Transverse colon (tissue), 4 donors: ENCODE data around the gene CHD2. TPM values are rescaled to one million over a fixed set of nuclear protein-coding genes. Genes with fewer than 3 reads are reported as not detected.
"Not testable (repeated sequence)": the region's sequence is repeated elsewhere in the genome, so short reads cannot be mapped to it uniquely, and the experiment has no call there.

ENCODE experiments used
- DNase-seq: peaks from one replicate; pipeline ENCODE4 v3.0.0-alpha.2; 2019
- H3K27ac ChIP-seq, 4 donors: fragments of 200-600 bp; sonication (generic); 2 replicates each; pipeline ENCODE4 v1.5.1; 2016 to 2018; ENCODE audit warnings: inconsistent platforms in 4 of 4
- H3K27me3 ChIP-seq: fragments of 200-600 bp; sonication (generic); 2 replicates; pipeline ENCODE4 v1.5.1; 2017; ENCODE audit warnings: inconsistent platforms
- H3K36me3 ChIP-seq, 4 donors: fragments of 200-600 bp; sonication (generic); 2 replicates each; pipeline ENCODE4 v1.5.1; 2017 to 2019; ENCODE audit warnings: inconsistent platforms in 4 of 4
- H3K4me1 ChIP-seq, 4 donors: fragments of 200-600 bp; sonication (generic); 2 replicates each; pipeline ENCODE4 v1.5.1; 2017 to 2020; ENCODE audit warnings: inconsistent platforms in 4 of 4
- H3K4me3 ChIP-seq, 4 donors: fragments of 200-600 bp; sonication (generic); 1 replicate in 1 of 4; 2 replicates in 3 of 4; pipeline versions ENCODE4 v1.5.1 to v1.6.1; 2017 to 2019; ENCODE audit warnings: inconsistent platforms in 4 of 4
- H3K9me3 ChIP-seq, 2 donors: fragments of 200-600 bp; sonication (generic); 2 replicates each; pipeline ENCODE4 v1.5.1; 2017 to 2019; ENCODE audit warnings: inconsistent platforms in 2 of 2
- CTCF ChIP-seq, 5 experiments: fragments of 200-600 bp in 3 of 5; fragments of 450-650 bp in 2 of 5; sonication (generic) in 3 of 5; IDR thresholded peaks; 1 replicate in 2 of 5; 2 replicates in 3 of 5; pipeline ENCODE4 v1.5.1; 2016 to 2017; ENCODE audit warnings: antibody characterized with exemption in 5 of 5, inconsistent platforms in 3 of 5, mild to moderate bottlenecking in 2 of 5, moderate library complexity in 1 of 5
- EP300 ChIP-seq: sonication (generic); formaldehyde crosslinking; IDR thresholded peaks from one replicate; pipeline ENCODE4 v1.6.1; 2017; ENCODE audit warnings: antibody characterized with exemption, low read depth
- POLR2A ChIP-seq: fragments of 450-650 bp; IDR thresholded peaks from one replicate; pipeline ENCODE4 v1.6.1; 2016; ENCODE audit warnings: antibody characterized with exemption, mild to moderate bottlenecking, moderate library complexity
- POLR2AphosphoS5 ChIP-seq, 3 donors: sonication (generic); formaldehyde crosslinking; IDR thresholded peaks; one replicate each; pipeline ENCODE4 v1.6.1; 2016; ENCODE audit warnings: antibody characterized with exemption in 3 of 3
- WGBS, 2 donors: methylation state at CpG; one replicate each; pipeline ENCODE4 v1.1.5; 2018; ENCODE audit warnings: low coverage in 1 of 2; 5-methylcytosine and 5-hydroxymethylcytosine counted together
- in situ Hi-C, 4 donors: fragments of 200-750 bp; cut with MboI; loops; one replicate each; pipeline versions ENCODE4 v1.15.0 to v1.15.1; 2017; ENCODE audit warnings: low sequenced_read_pairs in 3 of 4, low pct_ligation_motif_present in 1 of 4, low pct_unique_long_range_greater_than_20kb in 1 of 4
- intact Hi-C: fragments of 100-400 bp; cut with DNase I; formaldehyde crosslinking; loops from one replicate; pipeline ENCODE4 v1.15.1; 2023; ENCODE audit warnings: low total_unique reads
- total RNA-seq, 4 donors: library from RNA; depleted of rRNA; stranded (reverse); fragments of >200 nt; gene quantifications; one replicate each; pipeline ENCODE4 v1.1.0, GENCODE V29; 2016

The CHD2 gene
- total RNA-seq, 4 donors from 2014 or later, result 90.5 to 190 (median 138) TPM

GRCh38 chr15:93035953-93036810 is 136.1 kb downstream of the CHD2 start:
- peaks cover 0 to 8% (median 3%) of the 10 kb centered on the region in 4 donors for H3K4me1 ChIP-seq
- no peaks in the 10 kb centered on the region for H3K27me3 ChIP-seq
- in situ Hi-C loops, result loop anchor here in 3 of 4 donors (10.0 to 25.0 kb wide), 2 partner anchors 1076 to 1079 kb away; no protein-coding TSS in a partner anchor
- no peak overlapping the region for H3K4me3 ChIP-seq
- intact Hi-C loops, result loop anchor here (10.0 kb wide), 3 partner anchors 289 to 1289 kb away; no protein-coding TSS in a partner anchor
- H3K9me3 ChIP-seq, result no peaks in the 10 kb centered on the region
- H3K36me3 ChIP-seq, result no peaks in the 10 kb centered on the region
- DNase-seq, result no peak
- H3K27ac ChIP-seq, result no peak overlapping the region
- 65% methylated on average over 32 of the region's 32 CpGs; no CpG with 5 or more reads in 1 of the 2 donors for WGBS, 2 donors
- no peak for TF ChIP-seq POLR2A
- peak; percentile 50 to 64 (median 58) for TF ChIP-seq CTCF (IDR thresholded peaks at IDR 0.05)

GRCh38 chr15:93036951-93037819 is 137.1 kb downstream of the CHD2 start:
- WGBS, 2 donors, result 59% methylated on average over 29 of the region's 29 CpGs; no CpG with 5 or more reads in 1 of the 2 donors
- intact Hi-C loops, result loop anchor here (10.0 kb wide), 3 partner anchors 288 to 1288 kb away; no protein-coding TSS in a partner anchor
- in situ Hi-C loops, result loop anchor here in 3 of 4 donors (10.0 to 25.0 kb wide), 2 partner anchors 1075 to 1078 kb away; no protein-coding TSS in a partner anchor
- H3K27ac ChIP-seq, result peak overlapping the region; percentile 13 to 60 (median 28)
- H3K27me3 ChIP-seq, result no peaks in the 10 kb centered on the region
- DNase-seq, result peak; percentile 5
- TF ChIP-seq CTCF (IDR thresholded peaks at IDR 0.05) (no peak), POLR2AphosphoS5 (IDR thresholded peaks at IDR 0.05) (no peak), POLR2A (no peak), EP300 (no peak)
- H3K4me1 ChIP-seq, result peaks cover 0 to 8% (median 3%) of the 10 kb centered on the region in 4 donors
- no peak overlapping the region for H3K4me3 ChIP-seq
- no peaks in the 10 kb centered on the region for H3K9me3 ChIP-seq
- no peaks in the 10 kb centered on the region for H3K36me3 ChIP-seq

GRCh38 chr15:93037820-93038705 is 137.9 kb downstream of the CHD2 start:
- no peak overlapping the region for H3K4me3 ChIP-seq
- in situ Hi-C loops, result loop anchor here in 3 of 4 donors (10.0 to 25.0 kb wide), 2 partner anchors 1074 to 1077 kb away; no protein-coding TSS in a partner anchor
- no peaks in the 10 kb centered on the region for H3K36me3 ChIP-seq
- peaks cover 0 to 8% (median 3%) of the 10 kb centered on the region in 4 donors for H3K4me1 ChIP-seq
- no peak for DNase-seq
- peak overlapping the region; percentile 4 to 60 (median 28) for H3K27ac ChIP-seq
- TF ChIP-seq POLR2A (no peak), CTCF (IDR thresholded peaks at IDR 0.05) (no peak), EP300 (no peak), POLR2AphosphoS5 (IDR thresholded peaks at IDR 0.05) (no peak)
- whole genome bisulfite sequencing, 2 donors, result 75 to 92% methylated on average over 4 to 20 of the region's 20 CpGs
- H3K27me3 ChIP-seq, result no peaks in the 10 kb centered on the region
- intact Hi-C loops, result loop anchor here (10.0 kb wide), 3 partner anchors 287 to 1287 kb away; no protein-coding TSS in a partner anchor
- H3K9me3 ChIP-seq, result no peaks in the 10 kb centered on the region

DNA sequence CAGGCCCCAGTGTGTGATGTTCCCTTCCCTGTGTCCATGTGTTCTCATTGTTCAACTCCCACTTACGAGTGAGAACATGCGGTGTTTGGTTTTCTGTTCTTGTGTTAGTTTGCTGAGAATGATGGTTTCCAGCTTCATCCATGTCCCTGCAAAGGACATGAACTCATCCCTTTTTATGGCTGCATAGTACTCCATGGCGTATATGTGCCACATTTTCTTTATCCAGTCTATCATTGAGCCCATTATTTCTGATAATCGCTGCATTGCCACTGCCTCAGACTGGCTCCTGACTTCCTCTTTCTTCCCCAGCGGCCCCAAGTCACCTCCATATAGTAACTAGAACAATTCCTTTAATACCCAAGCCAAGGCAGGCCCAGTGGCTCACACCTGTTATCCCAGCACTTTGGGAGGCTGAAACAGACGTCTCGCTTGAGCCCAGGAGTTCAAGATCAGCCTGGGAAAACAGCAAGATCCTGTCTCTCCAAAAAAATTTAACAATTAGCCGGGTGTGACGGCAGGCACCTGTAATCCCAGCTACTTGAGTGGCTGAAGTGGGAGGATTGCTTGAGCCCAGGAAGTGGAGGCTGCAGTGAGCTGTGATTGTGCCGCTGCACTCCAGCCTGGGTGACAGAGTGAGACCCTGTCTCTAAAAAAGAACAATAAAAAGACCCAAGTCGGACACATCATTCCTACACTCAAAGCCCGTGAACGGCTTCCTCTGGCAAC is 139.6 kb downstream of the CHD2 start:
- intact Hi-C loops (loop anchor here (10.0 kb wide), 3 partner anchors 285 to 1285 kb away; no protein-coding TSS in a partner anchor), in situ Hi-C loops (loop anchor here in 3 of 4 donors (10.0 to 25.0 kb wide), 2 partner anchors 1073 to 1075 kb away; no protein-coding TSS in a partner anchor)
- not testable (repeated sequence) for H3K9me3 ChIP-seq, H3K27me3 ChIP-seq, H3K36me3 ChIP-seq, DNase-seq, H3K27ac ChIP-seq, H3K4me1 ChIP-seq, H3K4me3 ChIP-seq
- 83 to 94% methylated on average over 8 to 13 of the region's 13 CpGs for WGBS, 2 donors
